ENCODE results near the gene CTCFL. TPM values are rescaled to one million over a fixed set of nuclear protein-coding genes. Genes with fewer than 3 reads are reported as not detected.

CTCFL gene
- total RNA-seq, 1 donor from 2014 or later = not detected

GRCh38 chr20:57448764-57449354 lies 76.1 kb downstream of the CTCFL start:
- FAIRE-seq (no peak), DNase-seq (ENCODE audit: low read depth) (no peak)
- Histone ChIP-seq H3K4me3 (ENCODE audit: low read depth, low read length) (no peak overlapping the region), H3K36me3 (ENCODE audit: control insufficient read depth, insufficient read depth, low read length) (no peaks in the 10 kb centered on the region), H3K27me3 (ENCODE audit: control insufficient read depth, insufficient read depth, low read length) (peaks cover 8% of the 10 kb centered on the region)
- TF ChIP-seq, protein P1, sequence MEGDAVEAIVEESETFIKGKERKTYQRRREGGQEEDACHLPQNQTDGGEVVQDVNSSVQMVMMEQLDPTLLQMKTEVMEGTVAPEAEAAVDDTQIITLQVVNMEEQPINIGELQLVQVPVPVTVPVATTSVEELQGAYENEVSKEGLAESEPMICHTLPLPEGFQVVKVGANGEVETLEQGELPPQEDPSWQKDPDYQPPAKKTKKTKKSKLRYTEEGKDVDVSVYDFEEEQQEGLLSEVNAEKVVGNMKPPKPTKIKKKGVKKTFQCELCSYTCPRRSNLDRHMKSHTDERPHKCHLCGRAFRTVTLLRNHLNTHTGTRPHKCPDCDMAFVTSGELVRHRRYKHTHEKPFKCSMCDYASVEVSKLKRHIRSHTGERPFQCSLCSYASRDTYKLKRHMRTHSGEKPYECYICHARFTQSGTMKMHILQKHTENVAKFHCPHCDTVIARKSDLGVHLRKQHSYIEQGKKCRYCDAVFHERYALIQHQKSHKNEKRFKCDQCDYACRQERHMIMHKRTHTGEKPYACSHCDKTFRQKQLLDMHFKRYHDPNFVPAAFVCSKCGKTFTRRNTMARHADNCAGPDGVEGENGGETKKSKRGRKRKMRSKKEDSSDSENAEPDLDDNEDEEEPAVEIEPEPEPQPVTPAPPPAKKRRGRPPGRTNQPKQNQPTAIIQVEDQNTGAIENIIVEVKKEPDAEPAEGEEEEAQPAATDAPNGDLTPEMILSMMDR (IDR thresholded peaks at IDR 0.05; ENCODE audit: insufficient read depth, low read length, severe bottlenecking) = no peak

Other genes starting within 250 kb of the CTCFL start
- gene SPO11, start 195.3 kb downstream of the CTCFL start, total RNA-seq = not detected in 2 replicates
- 21.6 and 25.1 TPM in 2 replicates for gene RAE1, start 173.9 kb downstream of the CTCFL start, total RNA-seq
- gene RBM38, start 133.7 kb downstream of the CTCFL start, total RNA-seq = 6.8 and 7.6 TPM in 2 replicates
- gene PCK1, start 36.0 kb upstream of the CTCFL start, total RNA-seq = not detected in 2 replicates
- gene ZBP1, start 95.3 kb upstream of the CTCFL start, total RNA-seq = not detected in 2 replicates
- 7.6 and 51.1 TPM in 2 replicates for gene PMEPA1, start 184.9 kb upstream of the CTCFL start, total RNA-seq